ENCODE measurements around the gene PIP4K2B.

The PIP4K2B gene

GRCh38 chr17:38799501-38800236 lies at the start of gene PIP4K2B:
TSS of gene PIP4K2B (minus strand) at chr17:38799556. CDS start at chr17:38799424, 132 bp downstream.
- TF ChIP-seq CTCF (IDR thresholded peaks at IDR 0.05; ENCODE audit: low read depth, low read length, missing control alignments): no peak
- Histone ChIP-seq H3K4me3 (ENCODE audit: low read depth, low read length) (peak within 1 kb of the TSS; percentile 88), H3K36me3 (replicated peaks) (peaks cover 22% of the 10 kb centered on the region), H3K27ac (peak within 1 kb of the TSS; percentile 100), H3K27me3 (replicated peaks) (no peaks in the 10 kb centered on the region)
- DNase-seq: peak; percentile 95
- in situ Hi-C loops (cut with HindIII; ENCODE audit: low pct_ligation_motif_present, low sequenced_read_pairs): no loop called here

DNA sequence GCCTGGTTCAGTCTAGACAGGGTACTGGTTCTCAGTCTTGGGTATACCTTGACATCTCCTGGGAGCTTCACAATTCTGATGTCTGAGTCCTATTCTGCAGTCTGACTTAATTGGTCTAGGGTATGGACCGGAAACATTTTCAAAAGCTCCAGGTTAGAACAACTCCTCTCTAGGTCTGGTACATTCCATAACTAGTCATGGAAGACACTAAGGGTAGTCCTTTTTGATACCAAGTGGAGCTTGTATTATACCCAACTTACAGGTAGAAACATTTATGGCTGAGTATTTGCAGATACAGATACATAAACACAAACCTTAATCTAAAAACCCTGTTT lies 49.2 kb upstream of the PIP4K2B start:
- DNase-seq: no peak
- no peak for TF ChIP-seq CTCF (IDR thresholded peaks at IDR 0.05; ENCODE audit: low read depth, low read length, missing control alignments)
- Histone ChIP-seq H3K27ac (no peak overlapping the region), H3K4me3 (ENCODE audit: low read depth, low read length) (no peak overlapping the region), H3K27me3 (replicated peaks) (no peaks in the 10 kb centered on the region), H3K36me3 (replicated peaks) (peaks cover 69% of the 10 kb centered on the region)
- in situ Hi-C loops (cut with HindIII; ENCODE audit: low pct_ligation_motif_present, low sequenced_read_pairs): no loop called here

- no peak for DNase-seq
- Histone ChIP-seq H3K27me3 (replicated peaks) (no peaks in the 10 kb centered on the region), H3K4me3 (ENCODE audit: low read depth, low read length) (no peak overlapping the region), H3K36me3 (replicated peaks) (peaks cover 34% of the 10 kb centered on the region), H3K27ac (no peak overlapping the region)
- in situ Hi-C loops (cut with HindIII; ENCODE audit: low pct_ligation_motif_present, low sequenced_read_pairs): no loop called here
- TF ChIP-seq CTCF (IDR thresholded peaks at IDR 0.05; ENCODE audit: low read depth, low read length, missing control alignments): no peak
Measured at GRCh38 chr17:38844261-38844757, 45.0 kb upstream of the PIP4K2B start.

GRCh38 chr17:38825762-38826247 lies 26.4 kb upstream of the PIP4K2B start:
- TF ChIP-seq CTCF (IDR thresholded peaks at IDR 0.05; ENCODE audit: low read depth, low read length, missing control alignments): no peak
- in situ Hi-C loops (cut with HindIII; ENCODE audit: low pct_ligation_motif_present, low sequenced_read_pairs): no loop called here
- peak overlapping the region; percentile 99 for H3K27ac ChIP-seq
- H3K27me3 ChIP-seq (replicated peaks): no peaks in the 10 kb centered on the region
- no peak for DNase-seq
- H3K36me3 ChIP-seq (replicated peaks): peaks cover 4% of the 10 kb centered on the region
- peak overlapping the region; percentile 92 for H3K4me3 ChIP-seq (ENCODE audit: low read depth, low read length)

- in situ Hi-C loops (cut with HindIII; ENCODE audit: low pct_ligation_motif_present, low sequenced_read_pairs): no loop called here
- Histone ChIP-seq H3K27me3 (replicated peaks) (no peaks in the 10 kb centered on the region), H3K4me3 (ENCODE audit: low read depth, low read length) (peak within 1 kb of the TSS; percentile 92)
Measured at GRCh38 chr17:38824899-38825761, 25.8 kb upstream of the PIP4K2B start, which contains the start of gene CWC25. TSS of gene CWC25 (minus strand) at chr17:38825321. CDS start at chr17:38825183, 138 bp downstream.

More at GRCh38 chr17:38824899-38825761, 25.8 kb upstream of the PIP4K2B start, which contains the start of gene CWC25:
- TF ChIP-seq CTCF (IDR thresholded peaks at IDR 0.05; ENCODE audit: low read depth, low read length, missing control alignments): no peak
- Histone ChIP-seq H3K27ac (peak within 1 kb of the TSS; percentile 99), H3K36me3 (replicated peaks) (peaks cover 10% of the 10 kb centered on the region)
- DNase-seq: peak; percentile 98

Measured in brain microvascular endothelial cell (primary cell).